ENCODE data around the gene TCF19.
A peak's percentile ranks its signal among the peaks of the same experiment; 100 is the strongest.
"Not testable (repeated sequence)": the region's sequence is repeated elsewhere in the genome, so short reads cannot be mapped to it uniquely, and the experiment has no call there.

The TCF19 gene

DNA sequence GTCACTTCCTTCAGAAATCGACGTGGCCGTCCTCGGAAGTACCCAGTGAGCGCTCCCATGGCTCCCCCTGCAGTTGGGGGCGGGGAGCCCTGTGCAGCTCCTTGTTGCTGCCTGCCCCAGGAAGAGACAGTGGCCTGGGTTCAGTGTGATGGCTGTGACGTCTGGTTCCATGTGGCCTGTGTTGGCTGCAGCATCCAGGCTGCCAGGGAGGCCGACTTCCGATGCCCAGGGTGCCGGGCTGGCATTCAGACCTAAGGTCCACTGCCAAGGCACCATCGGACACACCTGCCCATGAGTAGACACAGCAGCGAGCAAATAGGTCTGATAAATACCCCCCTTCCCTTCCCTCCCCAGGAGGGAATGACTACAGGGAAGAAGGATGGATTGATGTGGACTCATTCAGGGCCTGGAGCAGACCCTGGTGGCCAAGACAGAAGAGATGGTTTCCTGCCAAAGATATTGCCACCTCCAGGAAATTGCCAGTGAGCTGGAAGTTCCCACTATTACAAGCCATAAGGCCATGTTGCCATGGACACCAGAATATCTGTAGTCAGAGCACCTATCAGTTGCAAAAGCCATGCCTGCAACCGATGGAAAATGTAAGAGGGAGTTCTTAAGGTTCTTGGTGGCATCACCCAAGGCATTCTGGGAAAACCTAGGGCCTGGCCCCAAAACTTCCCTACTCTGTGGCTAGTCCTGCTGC lies 4.2 kb downstream of the TCF19 start:
- Mint-ChIP-seq H3K36me3 (peaks cover 13 to 23% of the 10 kb centered on the region in 2 donors), H3K4me1 (peaks cover 25 to 51% of the 10 kb centered on the region in 2 donors), H3K27me3 (no peaks in the 10 kb centered on the region), H3K27ac (peak overlapping the region; percentile 31), H3K9me3 (no peaks in the 10 kb centered on the region), H3K4me3 (no peak overlapping the region)
- ATAC-seq (replicated peaks) (no peak), DNase-seq (no peak)

GRCh38 chr6:31163922-31164321 lies 5.5 kb downstream of the TCF19 start:
- no peak for ATAC-seq (replicated peaks)
- no peak overlapping the region for H3K4me3 Mint-ChIP-seq

DNA sequence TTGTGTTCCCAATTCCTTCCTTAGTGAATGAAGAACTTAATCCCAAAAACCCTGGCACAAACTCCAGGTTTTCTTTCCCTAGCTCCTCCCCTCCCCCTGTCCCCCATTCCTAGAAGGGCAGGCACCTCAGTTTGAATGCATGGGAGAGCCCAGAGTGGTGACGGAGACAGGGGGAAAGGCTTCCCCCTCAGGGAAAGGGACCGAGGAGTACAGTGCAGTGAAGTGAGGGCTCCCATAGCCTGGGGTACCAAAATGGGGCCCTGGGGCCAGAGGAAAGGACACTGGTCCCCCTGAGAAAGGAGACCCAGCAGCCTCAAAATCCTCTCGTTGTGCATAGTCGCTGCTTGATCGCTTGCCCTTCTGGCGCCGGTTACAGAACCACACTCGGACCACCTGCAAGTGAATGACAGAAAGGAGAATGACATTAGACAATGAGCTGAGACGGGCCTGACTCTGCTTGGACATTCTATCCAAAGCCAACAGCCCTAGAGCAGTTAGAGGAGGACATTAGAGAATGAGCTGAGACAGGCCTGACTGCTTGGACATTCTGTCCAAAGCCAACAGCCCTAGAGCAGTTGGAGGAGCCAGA lies 6.2 kb downstream of the TCF19 start:
- not testable (repeated sequence) for H3K4me3 Mint-ChIP-seq; H3K9me3 Mint-ChIP-seq; DNase-seq; ATAC-seq (replicated peaks); H3K27me3 Mint-ChIP-seq
- H3K36me3 Mint-ChIP-seq, result peaks cover 9 to 23% of the 10 kb centered on the region in 2 donors
- H3K27ac Mint-ChIP-seq, result peak overlapping the region; percentile 44
- peaks cover 16 to 32% of the 10 kb centered on the region in 2 donors for H3K4me1 Mint-ChIP-seq

More at GRCh38 chr6:31163922-31164321, 5.5 kb downstream of the TCF19 start:
- H3K9me3 Mint-ChIP-seq, result no peaks in the 10 kb centered on the region
- H3K27ac Mint-ChIP-seq, result no peak overlapping the region
- H3K36me3 Mint-ChIP-seq, result peaks cover 13 to 23% of the 10 kb centered on the region in 2 donors
- H3K27me3 Mint-ChIP-seq, result no peaks in the 10 kb centered on the region
- DNase-seq, result no peak
- peaks cover 19 to 38% of the 10 kb centered on the region in 2 donors for H3K4me1 Mint-ChIP-seq

DNA sequence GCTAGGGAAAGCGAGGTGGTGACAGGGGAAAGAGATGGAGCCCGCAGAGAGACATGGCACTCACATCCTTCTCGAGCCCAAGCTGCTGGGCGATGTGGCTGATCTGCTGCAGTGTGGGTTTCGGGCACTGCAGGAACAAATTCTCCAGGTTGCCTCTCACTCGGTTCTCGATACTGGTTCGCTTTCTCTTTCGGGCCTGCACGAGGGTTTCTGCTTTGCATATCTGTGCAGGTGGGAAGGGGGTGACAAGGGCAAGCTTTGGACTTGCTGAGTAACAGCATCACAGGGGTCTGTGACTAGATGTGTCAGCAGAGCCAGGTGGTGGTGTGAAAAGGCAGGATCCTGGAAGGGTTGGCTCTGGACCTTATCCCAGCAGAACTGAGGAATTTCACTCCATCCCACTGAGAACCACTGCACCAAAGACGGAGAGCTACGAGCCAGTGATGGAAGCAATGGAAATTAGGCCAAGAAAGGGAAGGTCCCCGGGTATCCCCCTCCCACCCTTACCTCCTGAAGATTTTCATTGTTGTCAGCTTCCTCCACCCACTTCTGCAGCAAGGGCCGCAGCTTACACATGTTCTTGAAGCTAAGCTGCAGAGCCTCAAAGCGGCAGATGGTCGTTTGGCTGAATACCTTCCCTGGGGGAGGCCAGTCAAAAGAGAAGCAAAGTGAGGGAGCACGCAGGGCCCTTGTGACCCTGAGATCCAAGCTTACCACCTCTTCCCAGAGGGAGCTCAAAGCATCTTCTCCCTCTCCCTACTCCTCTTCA lies 6.9 kb downstream of the TCF19 start:
- not testable (repeated sequence) for H3K27me3 Mint-ChIP-seq, DNase-seq, H3K9me3 Mint-ChIP-seq
- Mint-ChIP-seq H3K4me3 (peak overlapping the region in 1 of 2 donors; percentile 42), H3K4me1 (peaks cover 16 to 31% of the 10 kb centered on the region in 2 donors), H3K36me3 (peaks cover 9 to 23% of the 10 kb centered on the region in 2 donors), H3K27ac (peak overlapping the region; percentile 44)
- ATAC-seq (replicated peaks), result peak; percentile 61 to 78

DNA sequence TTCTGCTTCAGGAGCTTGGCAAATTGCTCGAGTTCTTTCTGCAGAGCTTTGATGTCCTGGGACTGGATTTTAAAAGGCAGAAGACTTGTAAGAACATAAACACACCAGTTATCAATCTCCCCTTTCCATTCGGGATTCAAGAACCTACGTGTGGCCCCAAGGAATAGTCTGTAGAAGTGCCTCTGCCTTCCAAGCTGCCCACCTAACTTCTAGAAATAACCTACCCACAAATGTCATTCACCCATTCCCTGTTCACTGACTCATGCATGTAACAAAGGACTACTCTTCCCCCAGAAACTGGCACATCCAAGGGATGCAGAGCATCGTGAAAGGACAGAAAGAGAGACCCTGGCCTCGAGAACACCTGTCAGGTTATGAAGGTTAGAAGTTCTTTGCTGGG lies 7.6 kb downstream of the TCF19 start:
- Mint-ChIP-seq H3K4me1 (peaks cover 16 to 31% of the 10 kb centered on the region in 2 donors), H3K36me3 (peaks cover 5 to 23% of the 10 kb centered on the region in 2 donors)

GRCh38 chr6:31168606-31169005 lies 10.2 kb downstream of the TCF19 start:
- Mint-ChIP-seq H3K9me3 (no peaks in the 10 kb centered on the region), H3K36me3 (peaks cover 0 to 2% of the 10 kb centered on the region in 2 donors), H3K27me3 (no peaks in the 10 kb centered on the region), H3K27ac (no peak overlapping the region), H3K4me1 (peaks cover 10 to 18% of the 10 kb centered on the region in 2 donors), H3K4me3 (no peak overlapping the region)
- ATAC-seq (replicated peaks) (no peak), DNase-seq (no peak)

More for the DNA sequence above, 7.6 kb downstream of the TCF19 start:
- H3K27ac Mint-ChIP-seq, result peak overlapping the region; percentile 1
- no peaks in the 10 kb centered on the region for H3K9me3 Mint-ChIP-seq
- H3K4me3 Mint-ChIP-seq, result no peak overlapping the region
- ATAC-seq (replicated peaks) (no peak), DNase-seq (no peak)
- H3K27me3 Mint-ChIP-seq, result no peaks in the 10 kb centered on the region

GRCh38 chr6:31169123-31169857 lies 10.9 kb downstream of the TCF19 start:
- Mint-ChIP-seq H3K4me3 (no peak overlapping the region), H3K27ac (no peak overlapping the region), H3K36me3 (no peaks in the 10 kb centered on the region), H3K9me3 (no peaks in the 10 kb centered on the region), H3K4me1 (peaks cover 8 to 15% of the 10 kb centered on the region in 2 donors), H3K27me3 (no peaks in the 10 kb centered on the region)
- DNase-seq, result no peak
- no peak for ATAC-seq (replicated peaks)

DNA sequence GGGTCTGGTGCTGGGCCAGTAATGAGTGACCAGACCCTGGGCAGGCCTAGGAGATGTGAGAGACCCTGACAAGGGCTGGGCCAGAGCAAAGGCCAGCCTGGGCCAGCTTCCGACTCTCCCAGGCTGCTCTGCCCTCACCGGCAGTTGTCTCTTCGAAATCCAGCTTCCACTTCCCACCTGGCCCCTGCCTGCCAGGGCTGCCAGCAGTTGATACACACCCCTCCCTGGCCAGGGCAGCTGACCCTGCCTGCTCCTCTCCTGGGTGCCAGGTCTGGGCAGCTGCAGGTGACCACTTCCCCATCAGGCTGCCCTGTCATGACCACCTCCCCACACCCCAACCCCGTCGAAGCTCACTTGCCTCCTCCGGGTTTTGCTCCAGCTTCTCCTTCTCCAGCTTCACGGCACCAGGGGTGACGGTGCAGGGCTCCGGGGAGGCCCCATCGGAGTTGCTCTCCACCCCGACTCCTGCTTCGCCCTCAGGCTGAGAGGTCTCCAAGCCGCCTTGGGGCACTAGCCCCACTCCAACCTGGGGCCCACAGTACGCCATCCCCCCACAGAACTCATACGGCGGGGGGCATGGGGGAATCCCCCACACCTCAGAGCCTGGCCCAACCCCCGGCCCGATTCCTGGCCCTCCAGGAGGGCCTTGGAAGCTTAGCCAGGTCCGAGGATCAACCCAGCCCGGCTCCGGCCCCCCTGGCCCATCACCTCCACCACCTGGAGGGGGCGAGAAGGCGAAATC lies 11.6 kb downstream of the TCF19 start:
- not testable (repeated sequence) for H3K4me3 Mint-ChIP-seq; H3K36me3 Mint-ChIP-seq; H3K9me3 Mint-ChIP-seq; ATAC-seq (replicated peaks); H3K27ac Mint-ChIP-seq; DNase-seq; H3K27me3 Mint-ChIP-seq
- peaks cover 4 to 10% of the 10 kb centered on the region in 2 donors for H3K4me1 Mint-ChIP-seq

DNA sequence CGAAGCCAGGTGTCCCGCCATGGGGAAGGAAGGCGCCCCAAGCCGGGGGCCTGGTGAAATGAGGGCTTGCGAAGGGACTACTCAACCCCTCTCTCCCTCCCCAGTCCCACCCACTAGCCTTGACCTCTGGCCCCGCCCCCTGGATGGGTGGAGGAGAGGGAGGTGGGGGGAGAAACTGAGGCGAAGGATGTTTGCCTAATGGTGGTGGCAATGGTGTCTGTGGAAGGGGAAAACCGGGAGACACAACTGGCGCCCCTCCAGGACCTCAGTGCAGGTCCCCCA lies 12.2 kb downstream of the TCF19 start, which contains the start of gene POU5F1:
Gene POU5F1 (minus strand): TSS at position 83 of the 282 bp plus-strand sequence. CDS start 62 bp downstream, at position 21.
- ATAC-seq (replicated peaks) (no peak), DNase-seq (no peak)
- Mint-ChIP-seq H3K27me3 (no peaks in the 10 kb centered on the region), H3K27ac (no peak within 1 kb of the TSS), H3K36me3 (no peaks in the 10 kb centered on the region), H3K4me3 (peak within 1 kb of the TSS in 1 of 2 donors; percentile 41), H3K9me3 (no peaks in the 10 kb centered on the region), H3K4me1 (peaks cover 1 to 5% of the 10 kb centered on the region in 2 donors)

DNA sequence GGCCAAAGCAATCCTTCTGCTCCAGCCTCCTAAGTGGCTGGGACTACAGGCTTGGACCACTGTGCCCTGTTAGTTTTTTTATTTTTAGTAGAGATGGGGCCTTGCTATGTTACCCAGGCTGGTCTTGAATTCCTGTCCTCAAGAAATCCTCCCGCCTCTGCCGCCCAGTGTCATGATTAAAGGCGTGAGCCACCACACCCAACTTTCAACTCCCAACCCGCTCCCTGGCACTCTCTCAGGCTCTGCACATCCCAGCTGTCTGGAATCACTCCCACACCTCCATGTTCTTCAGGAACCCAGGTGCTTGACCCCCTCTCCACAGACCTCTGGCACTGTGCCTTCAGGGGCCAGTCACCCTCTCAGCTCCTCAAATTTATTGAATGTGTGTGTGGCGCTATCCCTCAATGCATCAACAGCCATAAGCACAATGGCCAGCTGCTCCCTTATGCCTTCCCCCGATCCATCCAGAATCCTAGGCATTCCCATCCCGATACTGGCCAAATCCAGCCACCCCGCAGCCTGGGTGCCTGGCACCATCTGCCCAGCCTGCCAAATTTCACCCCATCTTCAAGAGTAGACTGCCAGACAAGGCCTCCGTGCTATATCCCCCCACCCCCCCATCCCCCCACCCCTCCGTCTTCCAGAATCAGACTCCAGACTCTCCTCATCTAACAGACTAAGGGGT lies 12.7 kb downstream of the TCF19 start:
- H3K27ac Mint-ChIP-seq, result no peak overlapping the region
- H3K9me3 Mint-ChIP-seq, result no peaks in the 10 kb centered on the region
- no peaks in the 10 kb centered on the region for H3K27me3 Mint-ChIP-seq
- ATAC-seq (replicated peaks) (no peak), DNase-seq (no peak)
- peaks cover under 1 to 1% of the 10 kb centered on the region in 2 donors for H3K4me1 Mint-ChIP-seq
- no peaks in the 10 kb centered on the region for H3K36me3 Mint-ChIP-seq
- H3K4me3 Mint-ChIP-seq, result no peak overlapping the region

DNA sequence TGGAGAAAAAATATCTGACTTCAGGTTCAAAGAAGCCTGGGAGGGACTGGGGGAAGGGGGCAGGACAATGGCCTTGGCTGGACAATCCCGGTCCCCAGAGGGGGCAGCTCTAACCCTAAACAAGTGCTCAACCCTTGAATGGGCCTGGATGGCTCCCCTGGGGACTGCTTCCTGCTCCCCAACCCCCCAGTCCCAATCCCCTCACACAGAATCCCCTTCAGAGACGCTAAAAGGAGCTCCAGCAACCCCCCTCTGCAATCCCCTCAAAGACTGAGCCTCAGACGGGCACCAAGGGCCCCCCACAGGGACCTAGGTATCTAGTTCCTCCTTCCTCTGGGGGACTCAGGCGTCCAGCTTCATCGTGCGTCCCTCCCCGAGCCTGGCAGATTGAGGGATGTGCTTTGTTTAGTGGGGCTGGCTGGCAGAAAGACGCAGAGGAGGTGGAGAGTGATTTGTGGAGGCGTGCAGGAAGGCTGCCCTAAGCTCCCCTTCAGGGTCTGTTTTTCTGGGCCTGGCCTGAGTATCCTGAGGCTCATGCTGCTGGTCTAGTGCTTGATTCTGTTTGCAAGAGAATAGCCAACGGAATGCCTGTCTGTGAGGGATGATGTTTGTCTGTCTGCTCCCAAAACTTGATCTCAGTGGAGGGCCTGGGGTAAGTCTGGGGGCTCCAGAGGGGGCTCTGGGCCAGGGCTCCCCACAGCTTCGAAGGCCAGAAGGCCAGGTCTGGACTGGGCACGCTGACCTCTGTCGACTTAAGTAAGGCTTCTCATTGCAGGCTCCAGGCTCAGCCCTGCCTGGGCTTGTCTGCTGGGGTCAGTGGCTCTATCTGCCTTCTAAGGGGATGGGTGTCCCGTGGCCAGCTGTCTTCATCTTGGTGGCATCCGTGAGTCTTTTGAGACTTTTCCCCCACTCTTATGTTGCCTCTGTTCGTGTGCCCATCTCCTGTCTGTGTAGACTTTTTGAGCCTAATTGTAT lies 13.8 kb downstream of the TCF19 start:
- Mint-ChIP-seq H3K4me3 (no peak overlapping the region), H3K4me1 (no peaks in the 10 kb centered on the region), H3K27ac (no peak overlapping the region), H3K27me3 (no peaks in the 10 kb centered on the region), H3K36me3 (no peaks in the 10 kb centered on the region), H3K9me3 (no peaks in the 10 kb centered on the region)
- ATAC-seq (replicated peaks) (no peak), DNase-seq (no peak)

DNA sequence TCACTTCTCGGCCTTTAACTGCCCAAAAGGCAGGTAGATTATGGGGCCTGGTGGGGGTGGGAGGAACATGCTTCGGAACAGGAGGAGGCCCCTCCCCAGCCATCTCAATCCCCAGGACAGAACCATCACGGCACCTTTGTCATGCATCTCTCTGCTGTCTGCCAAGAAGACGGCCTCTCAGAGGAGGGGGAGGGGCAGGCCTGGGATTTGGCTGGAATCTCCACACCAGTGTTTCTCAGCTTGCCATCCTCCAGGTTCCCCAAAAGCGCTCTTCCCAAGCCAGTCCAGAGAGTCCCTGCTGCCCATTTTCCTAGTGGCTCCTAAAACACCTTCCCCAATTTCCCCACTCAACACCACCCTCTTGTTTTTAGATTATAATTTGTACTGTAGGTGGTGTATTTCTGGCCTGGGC lies 14.6 kb downstream of the TCF19 start:
- Mint-ChIP-seq H3K27ac (no peak overlapping the region), H3K9me3 (no peaks in the 10 kb centered on the region), H3K4me3 (no peak overlapping the region), H3K4me1 (peaks cover 0 to 2% of the 10 kb centered on the region in 2 donors), H3K27me3 (no peaks in the 10 kb centered on the region), H3K36me3 (peaks cover 0 to 4% of the 10 kb centered on the region in 2 donors)
- DNase-seq (no peak), ATAC-seq (replicated peaks) (no peak)
